T follicular helper cell (primary cell): ENCODE measurements around the gene PPIB.
"Not testable (repeated sequence)": the region's sequence is repeated elsewhere in the genome, so short reads cannot be mapped to it uniquely, and the experiment has no call there.

ENCODE experiments used
- DNase-seq: peaks from one replicate; pipeline ENCODE4 v3.0.0-alpha.2; 2020; ENCODE audit warnings: low read depth

Gene PPIB

GRCh38 chr15:64110108-64110701 lies 52.6 kb downstream of the PPIB start:
- DNase-seq: not testable (repeated sequence)

DNA sequence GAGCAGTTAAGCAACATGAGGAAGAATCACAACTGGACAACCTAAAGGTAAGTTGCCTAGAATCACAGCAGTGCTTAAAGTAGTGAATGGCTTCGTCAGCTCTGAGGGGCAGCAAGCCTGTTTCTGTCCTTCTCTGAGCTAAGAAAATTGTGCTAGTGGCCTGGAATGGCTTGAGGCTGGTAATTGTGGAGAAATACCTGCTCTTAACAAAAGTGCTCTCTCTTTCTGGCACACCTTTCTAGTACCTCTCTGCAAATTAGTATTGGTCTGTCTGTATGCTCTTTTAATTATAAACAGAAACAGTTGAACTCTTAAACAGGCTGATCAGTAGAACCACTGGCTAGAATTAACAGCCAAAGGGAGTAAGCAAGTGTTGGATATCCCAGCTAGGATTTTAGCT lies 55.5 kb downstream of the PPIB start:
- DNase-seq: no peak
